HepG2 (cell line): ENCODE data around the gene PDSS2.
"Not testable (repeated sequence)": the region's sequence is repeated elsewhere in the genome, so short reads cannot be mapped to it uniquely, and the experiment has no call there.

Source experiments
- EZH2 ChIP-seq: conservative IDR thresholded peaks from 2 replicates; pipeline ENCODE4 v1.6.1; 2012; ENCODE audit warnings: mild to moderate bottlenecking, low read depth, low read length, moderate library complexity
- GABPA ChIP-seq, 2 experiments: IDR thresholded peaks; 2 replicates each; pipeline ENCODE4 v1.6.1; 2011 to 2016; ENCODE audit warnings: low read depth in 2 of 2, low read length in 1 of 2, missing biosample characterization in 1 of 2, missing genetic modification characterization in 1 of 2
- HINFP ChIP-seq: sonication (generic); formaldehyde crosslinking; IDR thresholded peaks from 2 replicates; pipeline ENCODE4 v1.4.0; 2020; ENCODE audit warnings: low read depth, mild to moderate bottlenecking, missing genetic modification reagents
- MAX ChIP-seq: IDR thresholded peaks from 2 replicates; pipeline ENCODE4 v1.6.1; 2012; ENCODE audit warnings: inconsistent platforms
- MTF1 ChIP-seq: sonication (generic); formaldehyde crosslinking; IDR thresholded peaks from 2 replicates; pipeline ENCODE4 v1.5.0; 2020; ENCODE audit warnings: missing genetic modification reagents
- NFIC ChIP-seq: IDR thresholded peaks from 2 replicates; pipeline ENCODE4 v1.6.1; 2012; ENCODE audit warnings: mild to moderate bottlenecking, low read length, inconsistent platforms
- POLR2A ChIP-seq, 2 experiments: IDR thresholded peaks; 2 replicates each; pipeline ENCODE4 v1.6.1; 2011; ENCODE audit warnings: low read depth in 2 of 2, low read length in 2 of 2, mild to moderate bottlenecking in 1 of 2, moderate library complexity in 1 of 2; ENCODE audit not compliant: insufficient read depth in 1 of 2
- SP1 ChIP-seq, 2 experiments: fragments of 450-650 bp in 1 of 2; sonication (generic) in 1 of 2; formaldehyde crosslinking in 1 of 2; IDR thresholded peaks; 2 replicates each; pipeline versions ENCODE4 v1.4.0 to v1.6.1; 2016 to 2020; ENCODE audit warnings: missing genetic modification reagents in 1 of 2
- USF2 ChIP-seq, 2 experiments: sonication (generic) in 1 of 2; formaldehyde crosslinking in 1 of 2; IDR thresholded peaks; 2 replicates each; pipeline versions ENCODE4 v1.5.1 to v1.6.1; 2011 to 2020; ENCODE audit warnings: borderline replicate concordance in 1 of 2, low read depth in 1 of 2, low read length in 1 of 2, mild to moderate bottlenecking in 1 of 2, missing genetic modification reagents in 1 of 2, moderate library complexity in 1 of 2
- ZNF792 ChIP-seq: IDR thresholded peaks from 2 replicates; pipeline ENCODE4 v1.6.1; 2016
- TF ChIP-seq, protein P1 (sequence below): sonication (generic); formaldehyde crosslinking; IDR thresholded peaks from 2 replicates; pipeline ENCODE4 v1.4.0; 2020; ENCODE audit warnings: low read depth, missing genetic modification reagents

GRCh38 chr6:107475826-107476225 is 16.5 kb upstream of the PDSS2 start:
- TF ChIP-seq SP1 (IDR thresholded peaks at IDR 0.05); SP1 (CRISPR knock-in tag; IDR thresholded peaks at IDR 0.05); GABPA (IDR thresholded peaks at IDR 0.05; ENCODE audit: low read depth, low read length); GABPA (CRISPR knock-in tag; IDR thresholded peaks at IDR 0.05; ENCODE audit: low read depth); ZNF792; HINFP (CRISPR knock-in tag); EZH2; POLR2A (IDR thresholded peaks at IDR 0.05; ENCODE audit: insufficient read depth in 1 of 2, low read depth in 2 of 2, low read length in 2 of 2); USF2 (IDR thresholded peaks at IDR 0.05; ENCODE audit: low read depth, low read length); USF2 (CRISPR knock-in tag; IDR thresholded peaks at IDR 0.05; ENCODE audit: borderline replicate concordance); MAX; NFIC; MTF1 (CRISPR knock-in tag): not testable (repeated sequence)
- TF ChIP-seq, protein P1, sequence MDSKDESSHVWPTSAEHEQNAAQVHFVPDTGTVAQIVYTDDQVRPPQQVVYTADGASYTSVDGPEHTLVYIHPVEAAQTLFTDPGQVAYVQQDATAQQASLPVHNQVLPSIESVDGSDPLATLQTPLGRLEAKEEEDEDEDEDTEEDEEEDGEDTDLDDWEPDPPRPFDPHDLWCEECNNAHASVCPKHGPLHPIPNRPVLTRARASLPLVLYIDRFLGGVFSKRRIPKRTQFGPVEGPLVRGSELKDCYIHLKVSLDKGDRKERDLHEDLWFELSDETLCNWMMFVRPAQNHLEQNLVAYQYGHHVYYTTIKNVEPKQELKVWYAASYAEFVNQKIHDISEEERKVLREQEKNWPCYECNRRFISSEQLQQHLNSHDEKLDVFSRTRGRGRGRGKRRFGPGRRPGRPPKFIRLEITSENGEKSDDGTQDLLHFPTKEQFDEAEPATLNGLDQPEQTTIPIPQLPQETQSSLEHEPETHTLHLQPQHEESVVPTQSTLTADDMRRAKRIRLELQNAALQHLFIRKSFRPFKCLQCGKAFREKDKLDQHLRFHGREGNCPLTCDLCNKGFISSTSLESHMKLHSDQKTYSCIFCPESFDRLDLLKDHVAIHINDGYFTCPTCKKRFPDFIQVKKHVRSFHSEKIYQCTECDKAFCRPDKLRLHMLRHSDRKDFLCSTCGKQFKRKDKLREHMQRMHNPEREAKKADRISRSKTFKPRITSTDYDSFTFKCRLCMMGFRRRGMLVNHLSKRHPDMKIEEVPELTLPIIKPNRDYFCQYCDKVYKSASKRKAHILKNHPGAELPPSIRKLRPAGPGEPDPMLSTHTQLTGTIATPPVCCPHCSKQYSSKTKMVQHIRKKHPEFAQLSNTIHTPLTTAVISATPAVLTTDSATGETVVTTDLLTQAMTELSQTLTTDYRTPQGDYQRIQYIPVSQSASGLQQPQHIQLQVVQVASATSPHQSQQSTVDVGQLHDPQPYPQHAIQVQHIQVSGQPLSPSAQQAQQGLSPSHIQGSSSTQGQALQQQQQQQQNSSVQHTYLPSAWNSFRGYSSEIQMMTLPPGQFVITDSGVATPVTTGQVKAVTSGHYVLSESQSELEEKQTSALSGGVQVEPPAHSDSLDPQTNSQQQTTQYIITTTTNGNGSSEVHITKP (CRISPR knock-in tag): not testable (repeated sequence)
